Trophoblast cell (in vitro differentiated cells and primary cell): ENCODE measurements around the gene DNAJB6.
A peak's percentile ranks its signal among the peaks of the same experiment; 100 is the strongest.

Source experiments
- DNase-seq, 2 donors: peaks; one replicate each; pipeline ENCODE4 v3.0.0-alpha.2; 2016
- H2AFZ ChIP-seq: 2 replicates; pipeline ENCODE4 v1.6.1; 2013; ENCODE audit warnings: low read length, moderate library complexity, mild to moderate bottlenecking; ENCODE audit not compliant: insufficient read depth, poor library complexity
- H2AK5ac ChIP-seq: 2 replicates; pipeline ENCODE4 v1.6.1; 2013; ENCODE audit warnings: mild to moderate bottlenecking, low read length
- H2BK120ac ChIP-seq: 2 replicates; pipeline ENCODE4 v1.6.1; 2013; ENCODE audit warnings: low read length, mild to moderate bottlenecking, moderate library complexity; ENCODE audit not compliant: insufficient read depth, poor library complexity
- H2BK12ac ChIP-seq: 2 replicates; pipeline ENCODE4 v1.6.1; 2013; ENCODE audit warnings: mild to moderate bottlenecking, low read length, moderate library complexity
- H2BK5ac ChIP-seq: 2 replicates; pipeline ENCODE4 v1.6.1; 2013; ENCODE audit warnings: low read length, low read depth, moderate library complexity, mild to moderate bottlenecking; ENCODE audit not compliant: poor library complexity
- H3K14ac ChIP-seq: 2 replicates; pipeline ENCODE4 v1.6.1; 2013; ENCODE audit warnings: mild to moderate bottlenecking, low read length
- H3K18ac ChIP-seq: 2 replicates; pipeline ENCODE4 v1.6.1; 2013; ENCODE audit warnings: mild to moderate bottlenecking, low read length
- H3K23ac ChIP-seq: 2 replicates; pipeline ENCODE4 v1.6.1; 2013; ENCODE audit warnings: low read length
- H3K27ac ChIP-seq: 2 replicates; pipeline ENCODE4 v1.5.1; 2013; ENCODE audit warnings: low read depth, mild to moderate bottlenecking, inconsistent platforms, low read length, moderate library complexity
- H3K27me3 ChIP-seq: 2 replicates; pipeline ENCODE4 v1.6.1; 2013; ENCODE audit warnings: inconsistent platforms, mild to moderate bottlenecking, low read length, moderate library complexity; ENCODE audit not compliant: insufficient read depth
- H3K36me3 ChIP-seq, 2 experiments: 1 replicate in 1 of 2; 2 replicates in 1 of 2; pipeline ENCODE4 v1.6.1; 2013; ENCODE audit warnings: low read length in 2 of 2, mild to moderate bottlenecking in 2 of 2, moderate library complexity in 1 of 2; ENCODE audit not compliant: insufficient read depth in 2 of 2, control insufficient read depth in 1 of 2
- H3K4ac ChIP-seq: 2 replicates; pipeline ENCODE4 v1.6.1; 2013; ENCODE audit warnings: low read depth, mild to moderate bottlenecking, low read length, moderate library complexity
- H3K4me1 ChIP-seq, 2 experiments: 1 replicate in 1 of 2; 2 replicates in 1 of 2; pipeline ENCODE4 v1.6.1; 2013; ENCODE audit warnings: low read length in 2 of 2, mild to moderate bottlenecking in 2 of 2, moderate library complexity in 1 of 2; ENCODE audit not compliant: insufficient read depth in 2 of 2, control insufficient read depth in 1 of 2
- H3K4me2 ChIP-seq: 2 replicates; pipeline ENCODE4 v1.6.1; 2013; ENCODE audit warnings: inconsistent platforms, mild to moderate bottlenecking, low read length, moderate library complexity
- H3K4me3 ChIP-seq: 2 replicates; pipeline ENCODE4 v1.5.1; 2013; ENCODE audit warnings: mild to moderate bottlenecking, low read depth, low read length, inconsistent platforms
- H3K79me1 ChIP-seq: one replicate; pipeline ENCODE4 v1.6.1; 2013; ENCODE audit warnings: low read length
- H3K79me2 ChIP-seq: 2 replicates; pipeline ENCODE4 v1.6.1; 2013; ENCODE audit warnings: low read length, mild to moderate bottlenecking; ENCODE audit not compliant: control insufficient read depth, insufficient read depth, poor library complexity
- H3K9ac ChIP-seq: 2 replicates; pipeline ENCODE4 v1.6.1; 2013; ENCODE audit warnings: mild to moderate bottlenecking, low read length
- H3K9me3 ChIP-seq: 2 replicates; pipeline ENCODE4 v1.6.1; 2013; ENCODE audit warnings: low read depth, mild to moderate bottlenecking, control low read depth, inconsistent platforms, low read length; ENCODE audit not compliant: insufficient read depth
- H4K12ac ChIP-seq: 2 replicates; pipeline ENCODE4 v1.6.1; 2013; ENCODE audit warnings: low read depth, mild to moderate bottlenecking, low read length, moderate library complexity
- H4K8ac ChIP-seq: 2 replicates; pipeline ENCODE4 v1.6.1; 2013; ENCODE audit warnings: low read depth, mild to moderate bottlenecking, low read length, moderate library complexity
- H4K91ac ChIP-seq: one replicate; pipeline ENCODE4 v1.6.1; 2013; ENCODE audit warnings: low read depth, mild to moderate bottlenecking, low read length, moderate library complexity
- WGBS: extraction: QIAGEN DNeasy Blood & Tissue Kit; methylation state at CpG from one replicate; pipeline ENCODE4 v1.1.7; 2013; ENCODE audit warnings: missing lambda C conversion rate; ENCODE audit not compliant: insufficient read length, insufficient coverage; ENCODE audit errors: extremely low coverage; 5-methylcytosine and 5-hydroxymethylcytosine counted together

The DNAJB6 gene

DNA sequence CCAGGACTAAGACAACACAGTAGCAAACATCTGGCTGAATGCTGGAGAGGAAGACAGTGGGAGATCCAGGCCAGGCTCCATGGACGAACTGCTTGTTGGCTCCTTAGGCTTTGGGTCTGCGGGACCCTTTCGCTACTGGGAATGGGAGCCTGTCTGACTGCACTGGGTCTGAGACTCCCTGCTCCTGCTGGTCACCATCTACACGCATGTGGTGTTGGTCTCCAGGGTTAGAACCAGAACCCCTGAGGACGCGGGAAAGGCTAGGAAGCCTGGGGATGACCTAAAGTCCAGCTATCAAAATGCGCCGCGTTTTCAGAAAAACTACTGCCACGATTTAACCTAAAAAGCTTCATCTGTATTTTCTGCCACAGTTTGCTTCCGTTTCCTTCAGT, 817 bp upstream of the DNAJB6 start:
- Histone ChIP-seq H2BK12ac (no peak overlapping the region), H3K14ac (peak overlapping the region; percentile 97), H3K23ac (no peak overlapping the region), H2BK5ac (peak overlapping the region; percentile 78), H3K9me3 (no peaks in the 10 kb centered on the region), H3K4me2 (peak overlapping the region; percentile 98), H4K12ac (peak overlapping the region; percentile 97), H3K79me2 (peaks cover 25% of the 10 kb centered on the region), H2AK5ac (peak overlapping the region; percentile 13), H3K18ac (peak overlapping the region; percentile 94), H2BK120ac (no peak overlapping the region), H3K4me3 (peak overlapping the region; percentile 82), H4K91ac (peak overlapping the region; percentile 87), H4K8ac (peak overlapping the region; percentile 99), H3K4me1 (peaks cover 6 to 7% of the 10 kb centered on the region in 2 experiments), H3K4ac (peak overlapping the region; percentile 90), H3K36me3 (peaks cover 0 to 6% of the 10 kb centered on the region in 2 experiments), H2AFZ (peak overlapping the region; percentile 97), H3K27me3 (no peaks in the 10 kb centered on the region), H3K9ac (peak overlapping the region; percentile 85), H3K27ac (no peak overlapping the region), H3K79me1 (peaks cover 7% of the 10 kb centered on the region)
- DNase-seq = no peak
- WGBS = no CpG with 5 or more reads among the region's 11 CpGs

- Histone ChIP-seq H2AK5ac (peak overlapping the region; percentile 36), H3K4me1 (peaks cover 6 to 7% of the 10 kb centered on the region in 2 experiments), H3K4me3 (peak overlapping the region; percentile 85), H3K9me3 (no peaks in the 10 kb centered on the region), H3K4ac (peak overlapping the region; percentile 93), H3K4me2 (peak overlapping the region; percentile 80), H3K79me1 (peaks cover 7% of the 10 kb centered on the region), H4K8ac (peak overlapping the region; percentile 39), H3K79me2 (peaks cover 29% of the 10 kb centered on the region), H3K18ac (no peak overlapping the region), H4K91ac (peak overlapping the region; percentile 94), H3K9ac (peak overlapping the region; percentile 65), H3K27me3 (no peaks in the 10 kb centered on the region), H4K12ac (no peak overlapping the region), H2BK120ac (peak overlapping the region; percentile 31), H3K27ac (peak overlapping the region; percentile 92), H2AFZ (no peak overlapping the region), H3K14ac (peak overlapping the region; percentile 46), H3K36me3 (peaks cover 0 to 6% of the 10 kb centered on the region in 2 experiments), H2BK12ac (no peak overlapping the region), H3K23ac (no peak overlapping the region), H2BK5ac (peak overlapping the region; percentile 69)
- no CpG with 5 or more reads among the region's 59 CpGs for WGBS
- DNase-seq = peak; percentile 29 to 65
These were observed 729 bp downstream of the DNAJB6 start for GRCh38 chr7:157337316-157338149.

GRCh38 chr7:157339777-157340677, 3.2 kb downstream of the DNAJB6 start:
- H3K4me1 ChIP-seq = peaks cover 6 to 7% of the 10 kb centered on the region in 2 experiments
- no peak overlapping the region for H2AK5ac ChIP-seq
- H3K14ac ChIP-seq = no peak overlapping the region
- no peak overlapping the region for H4K8ac ChIP-seq
- peaks cover 7% of the 10 kb centered on the region for H3K79me1 ChIP-seq
- no peak overlapping the region for H3K27ac ChIP-seq
- H3K36me3 ChIP-seq = peaks cover 0 to 6% of the 10 kb centered on the region in 2 experiments
- no peak overlapping the region for H2AFZ ChIP-seq
- no peak overlapping the region for H3K23ac ChIP-seq
- no peak overlapping the region for H2BK12ac ChIP-seq
- DNase-seq = peak; percentile 62 to 93
- no peak overlapping the region for H3K4me3 ChIP-seq
- no peaks in the 10 kb centered on the region for H3K27me3 ChIP-seq
- WGBS = no CpG with 5 or more reads among the region's 25 CpGs
- no peak overlapping the region for H3K9ac ChIP-seq
- peak overlapping the region; percentile 73 for H3K4ac ChIP-seq
- peaks cover 43% of the 10 kb centered on the region for H3K79me2 ChIP-seq
- no peak overlapping the region for H2BK120ac ChIP-seq
- no peak overlapping the region for H3K18ac ChIP-seq
- no peaks in the 10 kb centered on the region for H3K9me3 ChIP-seq
- no peak overlapping the region for H4K12ac ChIP-seq
- no peak overlapping the region for H3K4me2 ChIP-seq
- H4K91ac ChIP-seq = no peak overlapping the region
- H2BK5ac ChIP-seq = no peak overlapping the region

DNA sequence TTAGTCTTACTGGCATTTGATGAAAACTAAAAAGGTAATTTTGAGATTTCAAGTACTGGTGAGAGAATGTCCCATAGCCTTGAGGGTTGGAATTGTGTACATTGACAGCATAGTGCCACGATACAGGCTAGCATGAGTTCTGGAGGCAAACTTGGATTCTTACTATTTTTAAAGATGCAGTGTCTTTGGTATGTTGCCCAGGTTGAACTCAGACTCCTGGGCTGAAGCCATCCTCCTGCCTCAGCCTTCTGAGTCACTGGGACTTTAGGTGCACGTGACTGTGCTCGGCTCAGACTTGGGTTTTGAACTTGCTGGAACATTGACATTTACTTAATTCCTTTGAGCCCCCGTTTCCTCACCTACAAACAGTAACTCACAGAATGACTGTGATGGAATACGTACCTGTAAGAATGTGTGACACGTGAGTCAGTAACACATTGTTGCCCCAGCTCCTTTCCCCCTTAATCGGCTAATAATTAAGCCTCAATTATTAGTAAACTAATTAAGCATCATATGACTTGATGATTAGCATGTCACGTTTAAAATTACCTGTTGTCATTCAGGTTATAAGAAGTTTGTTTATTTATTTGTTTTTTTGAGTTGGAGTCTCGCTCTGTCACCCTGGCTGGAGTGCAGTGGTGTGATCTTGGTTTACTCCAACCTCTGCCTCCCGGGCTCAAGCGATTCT, 10.6 kb downstream of the DNAJB6 start:
- H4K91ac ChIP-seq = no peak overlapping the region
- H2BK5ac ChIP-seq = no peak overlapping the region
- no peak overlapping the region for H2BK12ac ChIP-seq
- H2BK120ac ChIP-seq = no peak overlapping the region
- no peaks in the 10 kb centered on the region for H3K36me3 ChIP-seq
- WGBS = no CpG with 5 or more reads among the region's 11 CpGs
- H3K79me2 ChIP-seq = peaks cover 51% of the 10 kb centered on the region
- H3K79me1 ChIP-seq = no peaks in the 10 kb centered on the region
- no peak overlapping the region for H3K18ac ChIP-seq
- H4K8ac ChIP-seq = no peak overlapping the region
- no peak overlapping the region for H2AK5ac ChIP-seq
- no peak overlapping the region for H3K23ac ChIP-seq
- H3K14ac ChIP-seq = no peak overlapping the region
- H2AFZ ChIP-seq = no peak overlapping the region
- peak; percentile 61 to 71 for DNase-seq
- no peak overlapping the region for H3K9ac ChIP-seq
- H3K4me2 ChIP-seq = no peak overlapping the region
- peaks cover 2 to 8% of the 10 kb centered on the region in 2 experiments for H3K4me1 ChIP-seq
- no peak overlapping the region for H3K4me3 ChIP-seq
- H3K4ac ChIP-seq = peak overlapping the region; percentile 42
- H4K12ac ChIP-seq = no peak overlapping the region
- no peaks in the 10 kb centered on the region for H3K27me3 ChIP-seq
- no peak overlapping the region for H3K27ac ChIP-seq
- no peaks in the 10 kb centered on the region for H3K9me3 ChIP-seq
